Measurements from ENCODE around the gene ADGRB2.

- TF ChIP-seq, protein P1, sequence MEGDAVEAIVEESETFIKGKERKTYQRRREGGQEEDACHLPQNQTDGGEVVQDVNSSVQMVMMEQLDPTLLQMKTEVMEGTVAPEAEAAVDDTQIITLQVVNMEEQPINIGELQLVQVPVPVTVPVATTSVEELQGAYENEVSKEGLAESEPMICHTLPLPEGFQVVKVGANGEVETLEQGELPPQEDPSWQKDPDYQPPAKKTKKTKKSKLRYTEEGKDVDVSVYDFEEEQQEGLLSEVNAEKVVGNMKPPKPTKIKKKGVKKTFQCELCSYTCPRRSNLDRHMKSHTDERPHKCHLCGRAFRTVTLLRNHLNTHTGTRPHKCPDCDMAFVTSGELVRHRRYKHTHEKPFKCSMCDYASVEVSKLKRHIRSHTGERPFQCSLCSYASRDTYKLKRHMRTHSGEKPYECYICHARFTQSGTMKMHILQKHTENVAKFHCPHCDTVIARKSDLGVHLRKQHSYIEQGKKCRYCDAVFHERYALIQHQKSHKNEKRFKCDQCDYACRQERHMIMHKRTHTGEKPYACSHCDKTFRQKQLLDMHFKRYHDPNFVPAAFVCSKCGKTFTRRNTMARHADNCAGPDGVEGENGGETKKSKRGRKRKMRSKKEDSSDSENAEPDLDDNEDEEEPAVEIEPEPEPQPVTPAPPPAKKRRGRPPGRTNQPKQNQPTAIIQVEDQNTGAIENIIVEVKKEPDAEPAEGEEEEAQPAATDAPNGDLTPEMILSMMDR (IDR thresholded peaks at IDR 0.05) = no peak
- TF ChIP-seq POLR2A (IDR thresholded peaks at IDR 0.05) = no peak
These were observed 14.8 kb upstream of the ADGRB2 start for GRCh38 chr1:31778763-31779488.
